HFF-Myc (cell line): ENCODE results near the gene TOR4A.
A peak's percentile ranks its signal among the peaks of the same experiment; 100 is the strongest.
"Not testable (repeated sequence)": the region's sequence is repeated elsewhere in the genome, so short reads cannot be mapped to it uniquely, and the experiment has no call there.

Experiments used
- DNase-seq: peaks from one replicate; pipeline ENCODE4 v3.0.0-alpha.2; 2011; ENCODE audit warnings: low read depth; ENCODE audit errors: extremely low read depth
- H3K4me3 ChIP-seq: replicated peaks from 2 replicates; pipeline ENCODE4 v1.5.1; 2011; ENCODE audit warnings: low read depth, mild to moderate bottlenecking, control low read depth, low read length
- TF ChIP-seq, protein P1 (sequence below): IDR thresholded peaks from 2 replicates; pipeline ENCODE4 v1.5.1; 2012; ENCODE audit warnings: mild to moderate bottlenecking, low read depth, low read length, control low read depth; ENCODE audit errors: missing control alignments

Gene TOR4A

DNA sequence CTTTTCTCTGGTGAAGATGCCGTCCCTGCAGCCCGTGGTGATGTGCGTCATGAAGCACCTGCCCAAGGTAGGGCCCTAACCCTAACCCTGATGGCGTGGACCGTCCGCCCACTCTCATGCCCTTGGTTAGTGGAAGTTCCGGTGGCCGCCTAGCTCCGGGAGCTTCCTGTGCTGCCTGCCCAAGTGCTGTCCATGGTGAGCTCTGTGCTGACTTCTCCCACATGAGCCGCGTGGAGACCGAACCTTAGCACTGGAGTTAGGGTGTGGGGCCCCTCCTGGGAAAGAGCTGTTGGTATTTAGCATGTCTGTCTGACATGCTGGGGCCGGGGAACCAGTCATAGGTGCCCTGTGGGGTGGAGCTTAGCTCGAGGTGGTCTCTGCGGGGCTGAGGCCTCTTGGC, 21.2 kb upstream of the TOR4A start:
- TF ChIP-seq, protein P1, sequence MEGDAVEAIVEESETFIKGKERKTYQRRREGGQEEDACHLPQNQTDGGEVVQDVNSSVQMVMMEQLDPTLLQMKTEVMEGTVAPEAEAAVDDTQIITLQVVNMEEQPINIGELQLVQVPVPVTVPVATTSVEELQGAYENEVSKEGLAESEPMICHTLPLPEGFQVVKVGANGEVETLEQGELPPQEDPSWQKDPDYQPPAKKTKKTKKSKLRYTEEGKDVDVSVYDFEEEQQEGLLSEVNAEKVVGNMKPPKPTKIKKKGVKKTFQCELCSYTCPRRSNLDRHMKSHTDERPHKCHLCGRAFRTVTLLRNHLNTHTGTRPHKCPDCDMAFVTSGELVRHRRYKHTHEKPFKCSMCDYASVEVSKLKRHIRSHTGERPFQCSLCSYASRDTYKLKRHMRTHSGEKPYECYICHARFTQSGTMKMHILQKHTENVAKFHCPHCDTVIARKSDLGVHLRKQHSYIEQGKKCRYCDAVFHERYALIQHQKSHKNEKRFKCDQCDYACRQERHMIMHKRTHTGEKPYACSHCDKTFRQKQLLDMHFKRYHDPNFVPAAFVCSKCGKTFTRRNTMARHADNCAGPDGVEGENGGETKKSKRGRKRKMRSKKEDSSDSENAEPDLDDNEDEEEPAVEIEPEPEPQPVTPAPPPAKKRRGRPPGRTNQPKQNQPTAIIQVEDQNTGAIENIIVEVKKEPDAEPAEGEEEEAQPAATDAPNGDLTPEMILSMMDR: no peak
- H3K4me3 ChIP-seq: peak overlapping the region; percentile 97
- DNase-seq: no peak

DNA sequence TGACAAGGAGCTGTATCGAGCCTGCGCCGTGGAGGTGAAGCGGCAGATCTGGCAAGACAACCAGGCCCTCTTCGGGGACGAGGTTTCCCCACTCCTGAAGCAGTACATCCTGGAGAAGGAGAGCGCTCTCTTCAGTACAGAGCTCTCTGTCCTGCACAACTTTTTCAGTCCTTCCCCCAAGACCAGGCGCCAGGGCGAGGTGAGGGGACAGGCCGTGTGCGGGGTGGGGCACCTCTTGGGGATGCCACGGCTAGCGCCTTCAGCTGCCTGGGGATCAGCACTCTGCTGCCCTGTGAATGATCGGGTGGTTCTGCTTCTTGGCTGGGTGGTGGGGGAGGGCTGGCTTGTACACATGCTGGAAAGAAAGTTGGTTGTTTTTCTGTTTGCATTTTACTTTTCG, 20.7 kb upstream of the TOR4A start:
- TF ChIP-seq, protein P1: no peak
- no peak for DNase-seq
- H3K4me3 ChIP-seq: peak overlapping the region; percentile 97

DNA sequence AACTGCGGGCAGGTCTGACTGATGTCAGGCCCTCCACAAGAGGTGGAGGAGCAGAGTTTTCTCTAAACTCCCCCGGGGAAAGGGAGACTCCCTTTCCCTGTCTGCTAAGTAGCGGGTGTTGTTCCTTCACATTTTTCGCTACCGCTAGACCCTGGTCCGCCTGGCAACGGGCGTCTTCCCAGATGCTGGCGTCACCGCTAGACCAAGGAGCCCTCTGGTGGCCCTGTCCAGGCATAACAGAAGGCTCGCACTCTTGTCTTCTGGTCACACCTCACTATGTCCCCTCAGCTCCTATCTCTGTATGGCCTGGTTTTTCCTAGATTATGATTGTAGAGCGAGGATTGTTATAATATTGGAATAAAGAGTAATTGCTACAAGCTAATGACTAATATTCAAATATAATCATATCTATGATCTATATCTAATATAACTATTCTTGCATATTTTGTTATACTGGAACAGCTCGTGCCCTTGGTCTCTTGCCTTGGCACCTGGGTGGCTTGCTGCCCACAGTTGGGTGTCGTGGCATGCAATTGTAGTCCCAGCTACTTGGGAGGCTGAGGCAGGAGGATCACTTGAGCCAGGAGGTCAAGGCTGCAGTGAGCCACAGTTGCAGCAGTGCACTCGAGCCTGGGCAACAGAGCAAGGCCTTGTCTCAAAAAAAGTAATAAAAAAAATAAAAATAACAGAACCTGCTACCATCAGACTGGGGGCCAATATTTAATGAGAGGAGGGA, 15.2 kb upstream of the TOR4A start:
- TF ChIP-seq, protein P1: peak; percentile 48
- DNase-seq: not testable (repeated sequence)

DNA sequence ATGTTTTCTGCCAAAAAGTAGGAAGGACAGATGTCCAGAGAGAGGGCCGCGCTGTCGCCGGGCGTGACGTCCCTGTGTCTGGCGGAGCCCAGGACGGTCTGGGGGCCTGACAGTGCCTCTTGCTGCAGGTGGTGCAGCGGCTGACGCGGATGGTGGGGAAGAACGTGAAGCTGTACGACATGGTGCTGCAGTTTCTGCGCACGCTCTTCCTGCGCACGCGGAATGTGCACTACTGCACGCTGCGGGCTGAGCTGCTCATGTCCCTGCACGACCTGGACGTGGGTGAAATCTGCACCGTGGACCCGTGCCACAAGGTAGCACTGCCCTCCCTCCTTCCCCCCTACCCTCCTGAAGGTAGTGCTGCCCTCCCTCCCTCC, 14.6 kb upstream of the TOR4A start:
- H3K4me3 ChIP-seq: no peak overlapping the region
- DNase-seq: no peak
- TF ChIP-seq, protein P1: no peak

More for the DNA sequence above, 15.2 kb upstream of the TOR4A start:
- not testable (repeated sequence) for H3K4me3 ChIP-seq

DNA sequence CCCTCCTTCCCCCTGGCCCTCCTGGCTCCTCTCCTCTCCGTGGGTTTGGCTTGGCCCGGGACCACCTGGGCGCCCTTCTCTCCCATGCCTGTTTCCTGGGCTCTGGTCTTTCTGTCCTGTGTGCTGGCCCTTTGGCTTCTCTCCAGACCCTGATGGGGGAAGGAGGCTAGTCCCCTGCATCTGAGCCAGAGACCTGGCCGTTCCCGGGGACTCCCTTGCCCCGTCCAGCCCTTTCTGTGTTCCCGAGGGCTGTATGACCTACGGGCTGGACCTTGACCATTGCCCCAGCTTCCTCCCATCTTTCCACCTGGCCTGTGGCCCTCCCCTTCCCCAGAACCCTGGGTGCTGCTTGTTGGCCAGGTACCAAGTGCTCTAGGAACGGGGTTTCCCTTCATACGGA, 14.0 kb upstream of the TOR4A start:
- TF ChIP-seq, protein P1: no peak
- DNase-seq: no peak
- H3K4me3 ChIP-seq: no peak overlapping the region

DNA sequence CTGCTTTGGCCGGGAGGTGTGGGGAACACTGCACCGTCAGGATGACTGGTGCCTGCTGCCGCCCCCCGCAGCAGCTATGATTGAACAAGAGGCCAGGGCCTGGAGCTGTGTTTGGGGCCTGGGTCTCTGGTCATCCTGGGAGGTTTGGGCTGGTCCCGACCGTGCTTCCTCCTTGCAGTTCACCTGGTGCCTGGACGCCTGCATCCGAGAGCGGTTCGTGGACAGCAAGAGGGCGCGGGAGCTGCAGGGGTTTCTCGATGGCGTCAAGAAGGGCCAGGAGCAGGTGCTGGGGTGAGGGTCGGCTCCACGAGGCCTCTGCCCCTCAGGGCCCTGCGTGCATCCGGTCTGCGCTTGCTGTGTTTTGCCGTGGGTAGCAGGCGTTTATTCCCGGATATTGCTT, 13.5 kb upstream of the TOR4A start:
- DNase-seq: no peak
- H3K4me3 ChIP-seq: no peak overlapping the region
- TF ChIP-seq, protein P1: no peak
